ENCODE measurements around the gene FMNL1. TPM values are rescaled to one million over a fixed set of nuclear protein-coding genes. Genes with fewer than 3 reads are reported as not detected.
A peak's percentile ranks its signal among the peaks of the same experiment; 100 is the strongest.

Gene FMNL1
- total RNA-seq, 1 donor from 2014 or later: 1.8 TPM

DNA sequence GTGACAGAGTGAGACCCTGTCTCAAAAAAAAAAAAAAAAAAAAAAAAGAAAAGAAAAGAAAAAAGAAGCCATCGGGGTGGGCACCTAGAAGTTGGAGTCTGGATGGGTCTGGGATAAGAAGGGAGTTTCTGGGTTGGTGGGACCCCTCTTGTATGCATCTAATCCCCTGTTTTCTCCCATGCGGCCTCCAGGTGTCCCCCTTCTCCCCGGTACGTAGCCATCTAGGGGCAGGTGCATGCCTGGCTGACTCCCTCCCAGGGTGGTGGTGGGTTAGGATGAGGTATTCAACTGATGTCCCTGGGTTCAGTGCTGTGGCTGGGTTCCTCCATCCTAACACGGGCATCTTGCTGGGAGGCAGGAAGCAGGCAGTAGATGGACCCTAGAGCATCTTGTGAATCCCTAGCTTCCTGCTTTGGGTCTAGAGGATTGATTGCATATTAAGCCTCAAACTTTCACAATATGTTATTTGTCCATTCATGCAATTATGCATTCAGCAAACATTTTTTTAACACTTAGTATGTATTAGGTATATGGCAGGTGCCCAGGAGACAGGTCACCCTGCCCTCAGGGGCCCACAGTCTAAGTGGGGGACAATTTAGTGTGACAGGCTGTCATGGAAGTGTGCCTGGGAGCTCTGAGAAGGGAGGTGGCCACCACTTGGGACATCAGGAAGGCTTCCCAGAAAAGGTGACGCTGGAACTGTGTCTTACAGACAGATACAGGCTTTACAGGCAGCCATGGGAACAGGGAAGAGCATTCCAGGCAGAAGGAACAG, 13.1 kb downstream of the FMNL1 start:
- no peaks in the 10 kb centered on the region for H3K9me3 Mint-ChIP-seq (ENCODE audit: low read depth)
- no peak overlapping the region for H3K27ac Mint-ChIP-seq (ENCODE audit: unreplicated experiment)
- H3K27me3 Mint-ChIP-seq (ENCODE audit: low read depth): peaks cover 6% of the 10 kb centered on the region
- no peak overlapping the region for H3K4me3 Mint-ChIP-seq (ENCODE audit: unreplicated experiment)
- H3K36me3 Mint-ChIP-seq (ENCODE audit: low read depth): peaks cover 1% of the 10 kb centered on the region
- no peaks in the 10 kb centered on the region for H3K4me1 Mint-ChIP-seq (ENCODE audit: low read depth)
- DNase-seq (ENCODE audit: low spot score): no peak
- TF ChIP-seq, protein P1, sequence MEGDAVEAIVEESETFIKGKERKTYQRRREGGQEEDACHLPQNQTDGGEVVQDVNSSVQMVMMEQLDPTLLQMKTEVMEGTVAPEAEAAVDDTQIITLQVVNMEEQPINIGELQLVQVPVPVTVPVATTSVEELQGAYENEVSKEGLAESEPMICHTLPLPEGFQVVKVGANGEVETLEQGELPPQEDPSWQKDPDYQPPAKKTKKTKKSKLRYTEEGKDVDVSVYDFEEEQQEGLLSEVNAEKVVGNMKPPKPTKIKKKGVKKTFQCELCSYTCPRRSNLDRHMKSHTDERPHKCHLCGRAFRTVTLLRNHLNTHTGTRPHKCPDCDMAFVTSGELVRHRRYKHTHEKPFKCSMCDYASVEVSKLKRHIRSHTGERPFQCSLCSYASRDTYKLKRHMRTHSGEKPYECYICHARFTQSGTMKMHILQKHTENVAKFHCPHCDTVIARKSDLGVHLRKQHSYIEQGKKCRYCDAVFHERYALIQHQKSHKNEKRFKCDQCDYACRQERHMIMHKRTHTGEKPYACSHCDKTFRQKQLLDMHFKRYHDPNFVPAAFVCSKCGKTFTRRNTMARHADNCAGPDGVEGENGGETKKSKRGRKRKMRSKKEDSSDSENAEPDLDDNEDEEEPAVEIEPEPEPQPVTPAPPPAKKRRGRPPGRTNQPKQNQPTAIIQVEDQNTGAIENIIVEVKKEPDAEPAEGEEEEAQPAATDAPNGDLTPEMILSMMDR (IDR thresholded peaks at IDR 0.05): peak; percentile 64

DNA sequence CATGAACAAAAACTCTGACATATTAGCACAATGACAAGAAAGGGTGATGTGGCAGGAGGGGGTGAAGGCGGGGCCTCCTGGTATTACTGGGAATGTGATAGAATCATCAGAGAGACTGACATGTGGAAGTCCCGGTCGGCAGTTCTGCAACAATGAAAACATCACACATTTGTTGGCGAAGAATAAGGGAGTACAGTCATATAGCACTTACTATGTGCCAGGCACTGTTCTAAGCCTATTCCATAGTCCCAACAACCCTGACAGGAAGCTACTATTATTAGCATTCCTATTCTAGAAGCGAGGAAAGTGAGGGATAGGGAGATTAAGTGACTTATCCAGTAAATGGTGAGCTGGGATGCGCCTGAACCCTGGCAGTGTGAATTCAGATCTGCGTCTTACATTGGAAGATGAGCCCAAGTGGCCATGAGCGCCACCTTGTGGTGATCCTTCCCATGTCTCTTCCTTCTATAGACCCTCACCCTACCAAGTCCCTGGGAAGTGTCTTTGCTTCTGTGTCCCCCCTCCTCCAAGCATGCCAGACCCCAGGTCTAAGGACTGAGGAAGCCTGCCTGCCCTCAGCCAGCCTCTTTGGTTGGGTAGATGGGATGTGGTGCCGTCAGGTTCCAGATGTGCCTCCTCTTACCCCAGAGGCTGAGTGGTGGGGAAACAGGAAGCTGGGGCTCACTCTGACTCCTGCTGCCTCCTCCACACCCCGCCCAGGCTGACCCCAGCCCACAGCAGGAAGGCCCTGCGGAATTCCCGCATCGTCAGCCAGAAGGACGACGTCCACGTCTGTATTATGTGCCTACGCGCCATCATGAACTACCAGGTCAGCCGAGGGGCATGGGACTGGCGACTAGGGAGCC, 14.0 kb downstream of the FMNL1 start:
- Mint-ChIP-seq H3K27me3 (ENCODE audit: low read depth) (peaks cover 6% of the 10 kb centered on the region), H3K36me3 (ENCODE audit: low read depth) (peaks cover 1% of the 10 kb centered on the region), H3K27ac (ENCODE audit: unreplicated experiment) (no peak overlapping the region), H3K4me1 (ENCODE audit: low read depth) (no peaks in the 10 kb centered on the region), H3K4me3 (ENCODE audit: unreplicated experiment) (no peak overlapping the region), H3K9me3 (ENCODE audit: low read depth) (no peaks in the 10 kb centered on the region)
- no peak for DNase-seq (ENCODE audit: low spot score)
- TF ChIP-seq, protein P1 (IDR thresholded peaks at IDR 0.05): peak; percentile 85

DNA sequence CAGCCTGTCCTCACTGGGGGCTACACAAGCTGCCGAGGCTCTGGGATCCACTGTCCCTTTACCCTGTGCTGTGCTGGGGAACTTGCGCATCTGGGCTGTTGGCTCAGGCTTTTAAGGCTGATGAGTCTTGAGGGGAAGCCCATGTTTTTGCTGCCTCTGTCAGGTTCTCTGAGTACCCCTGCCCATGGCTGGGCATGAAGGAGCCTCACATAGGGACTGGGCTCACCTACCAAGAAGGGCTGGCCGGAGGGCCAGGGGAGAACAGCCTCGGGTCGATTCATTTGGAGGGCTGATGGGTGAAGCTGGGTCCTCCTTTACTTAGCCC, 14.6 kb downstream of the FMNL1 start:
- H3K36me3 Mint-ChIP-seq (ENCODE audit: low read depth): peaks cover 1% of the 10 kb centered on the region
- TF ChIP-seq, protein P1 (IDR thresholded peaks at IDR 0.05): no peak
- no peaks in the 10 kb centered on the region for H3K4me1 Mint-ChIP-seq (ENCODE audit: low read depth)
- no peak for DNase-seq (ENCODE audit: low spot score)
- H3K27ac Mint-ChIP-seq (ENCODE audit: unreplicated experiment): no peak overlapping the region
- H3K4me3 Mint-ChIP-seq (ENCODE audit: unreplicated experiment): no peak overlapping the region
- no peaks in the 10 kb centered on the region for H3K9me3 Mint-ChIP-seq (ENCODE audit: low read depth)
- peaks cover 6% of the 10 kb centered on the region for H3K27me3 Mint-ChIP-seq (ENCODE audit: low read depth)

DNA sequence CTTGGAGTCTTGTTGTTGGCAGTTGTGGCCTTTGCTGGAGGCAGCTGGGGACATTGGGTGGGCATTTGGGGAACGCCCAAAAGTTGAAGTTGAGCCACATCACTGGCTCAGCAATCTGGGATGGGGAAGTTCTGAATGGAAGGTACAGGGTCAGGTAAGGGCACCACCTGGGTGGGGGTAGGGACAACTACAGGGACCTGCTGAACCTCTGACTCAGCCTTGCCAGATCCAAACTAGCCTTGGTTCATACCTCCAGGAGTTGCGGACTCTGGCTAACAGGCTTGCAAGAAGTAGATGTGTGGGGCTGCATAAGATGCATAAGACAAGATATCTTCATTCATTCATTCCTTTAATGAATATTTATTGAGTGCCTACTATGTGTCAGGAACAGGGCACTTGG, 16.0 kb downstream of the FMNL1 start:
- no peak overlapping the region for H3K4me3 Mint-ChIP-seq (ENCODE audit: unreplicated experiment)
- H3K36me3 Mint-ChIP-seq (ENCODE audit: low read depth): peaks cover 1% of the 10 kb centered on the region
- TF ChIP-seq, protein P1 (IDR thresholded peaks at IDR 0.05): no peak
- H3K27ac Mint-ChIP-seq (ENCODE audit: unreplicated experiment): no peak overlapping the region
- no peak for DNase-seq (ENCODE audit: low spot score)
- peaks cover 2% of the 10 kb centered on the region for H3K4me1 Mint-ChIP-seq (ENCODE audit: low read depth)
- peaks cover 6% of the 10 kb centered on the region for H3K27me3 Mint-ChIP-seq (ENCODE audit: low read depth)
- no peaks in the 10 kb centered on the region for H3K9me3 Mint-ChIP-seq (ENCODE audit: low read depth)

DNA sequence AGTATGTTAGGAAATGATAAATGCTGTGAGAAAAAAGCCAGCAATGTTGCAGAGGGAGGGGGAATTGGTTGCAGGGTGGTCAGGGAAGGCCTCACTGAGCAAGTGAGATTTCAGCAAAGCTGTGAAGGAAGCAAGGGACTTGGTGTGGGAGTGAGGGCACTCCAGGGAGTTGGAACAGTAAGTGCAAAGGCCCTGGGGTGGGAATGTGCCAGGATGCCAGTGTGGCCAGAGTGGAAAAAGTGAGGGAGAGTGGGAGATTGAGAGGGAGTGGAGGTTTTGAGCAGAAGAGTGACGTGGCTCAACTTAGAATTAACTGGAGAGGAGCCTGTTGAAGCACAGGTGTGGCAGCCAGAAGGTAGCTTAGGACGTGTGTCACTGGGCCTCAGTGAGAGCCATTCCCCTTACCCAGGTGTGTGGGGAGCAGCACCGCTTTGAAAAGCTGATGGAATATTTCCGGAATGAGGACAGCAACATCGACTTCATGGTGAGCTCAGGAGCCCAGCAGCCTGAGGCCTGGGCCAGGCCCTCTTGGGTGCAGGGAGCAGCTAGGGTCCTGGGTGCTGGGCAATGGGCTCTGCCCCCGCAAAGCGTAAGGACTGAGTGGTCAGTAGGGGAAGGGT, 16.6 kb downstream of the FMNL1 start:
- peaks cover 6% of the 10 kb centered on the region for H3K4me1 Mint-ChIP-seq (ENCODE audit: low read depth)

More for the DNA sequence above, 16.6 kb downstream of the FMNL1 start:
- H3K27ac Mint-ChIP-seq (ENCODE audit: unreplicated experiment): peak overlapping the region; percentile 43
- no peaks in the 10 kb centered on the region for H3K9me3 Mint-ChIP-seq (ENCODE audit: low read depth)
- no peak for DNase-seq (ENCODE audit: low spot score)
- H3K27me3 Mint-ChIP-seq (ENCODE audit: low read depth): peaks cover 6% of the 10 kb centered on the region
- no peak overlapping the region for H3K4me3 Mint-ChIP-seq (ENCODE audit: unreplicated experiment)
- TF ChIP-seq, protein P1 (IDR thresholded peaks at IDR 0.05): no peak
- peaks cover 1% of the 10 kb centered on the region for H3K36me3 Mint-ChIP-seq (ENCODE audit: low read depth)
